SIG-M5 (cell line): ENCODE measurements around the gene B9D1.

Experiments used
- DNase-seq: peaks from one replicate; lab custom pipeline; 2025; lab: John Stamatoyannopoulos, UW

Gene B9D1

GRCh38 chr17:19376811-19377210 is 14.3 kb upstream of the B9D1 start:
- no peak for DNase-seq

DNA sequence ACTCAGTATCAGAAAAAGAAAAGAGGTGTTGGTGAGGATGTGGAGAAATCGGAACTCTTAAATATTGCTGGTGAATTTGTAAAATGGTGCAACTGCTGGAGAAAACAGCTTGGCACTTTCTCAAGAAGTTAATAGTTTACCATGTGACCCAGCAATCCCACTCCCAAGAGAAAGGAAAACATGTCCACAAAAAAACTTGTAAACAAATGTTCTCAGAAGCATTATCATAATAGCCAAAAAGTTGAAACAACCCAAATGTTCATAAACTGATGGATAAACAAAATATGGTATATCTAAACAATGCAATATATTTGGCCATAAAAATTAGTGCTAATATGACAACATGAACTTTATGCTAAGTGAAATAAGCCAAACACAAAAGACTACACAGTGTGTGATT is 13.2 kb upstream of the B9D1 start:
- DNase-seq, result no peak

DNA sequence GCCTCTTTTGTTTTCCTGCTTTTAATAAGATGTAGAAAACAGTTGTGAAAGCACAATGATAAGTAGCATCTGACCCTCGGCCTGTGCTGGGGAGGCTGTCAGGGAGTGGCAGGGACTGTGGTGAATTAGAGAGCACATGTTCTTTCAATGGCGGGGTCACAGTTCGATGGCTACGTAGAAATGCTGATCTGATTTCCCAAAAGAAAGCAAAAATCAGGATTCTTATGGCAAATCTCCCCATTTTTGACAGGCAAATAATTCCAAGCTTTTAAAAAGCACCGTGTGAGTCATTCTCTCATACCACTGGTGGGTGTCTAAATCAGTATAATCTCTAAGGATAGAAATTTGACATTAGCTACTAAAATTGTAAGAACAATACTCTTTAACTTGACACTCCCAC is 11.6 kb upstream of the B9D1 start:
- DNase-seq, result no peak

DNA sequence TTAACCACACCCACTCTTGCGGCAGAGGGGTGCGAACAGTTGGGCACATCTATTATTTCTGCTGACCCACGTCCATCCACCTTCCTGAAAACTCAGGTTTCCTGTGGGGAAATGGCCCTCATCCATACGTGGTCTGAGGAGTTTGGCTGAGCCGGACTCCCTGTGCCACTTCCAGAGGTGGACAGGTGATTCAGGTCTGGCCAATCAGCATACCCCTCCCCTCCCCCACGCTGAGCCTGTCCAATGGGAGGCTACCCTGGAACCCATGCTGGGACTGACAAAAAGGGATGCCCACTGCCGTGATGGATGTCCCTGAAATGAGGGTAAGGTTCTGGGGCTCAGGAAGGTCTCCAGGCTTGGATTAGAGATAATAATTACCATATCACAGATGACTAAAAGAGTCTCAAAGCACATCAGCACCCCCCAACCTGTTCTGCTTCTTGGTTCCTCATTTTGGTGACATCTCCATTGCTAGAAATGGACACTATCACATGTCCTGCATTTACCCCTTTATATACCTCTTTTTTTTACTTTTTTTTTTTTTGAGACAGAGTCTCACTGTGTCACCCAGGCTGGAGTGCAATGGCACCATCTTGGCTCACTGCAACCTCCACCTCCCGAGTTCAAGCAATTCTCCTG is 10.5 kb upstream of the B9D1 start:
- DNase-seq, result no peak

GRCh38 chr17:19372439-19372838 is 9.9 kb upstream of the B9D1 start:
- no peak for DNase-seq

DNA sequence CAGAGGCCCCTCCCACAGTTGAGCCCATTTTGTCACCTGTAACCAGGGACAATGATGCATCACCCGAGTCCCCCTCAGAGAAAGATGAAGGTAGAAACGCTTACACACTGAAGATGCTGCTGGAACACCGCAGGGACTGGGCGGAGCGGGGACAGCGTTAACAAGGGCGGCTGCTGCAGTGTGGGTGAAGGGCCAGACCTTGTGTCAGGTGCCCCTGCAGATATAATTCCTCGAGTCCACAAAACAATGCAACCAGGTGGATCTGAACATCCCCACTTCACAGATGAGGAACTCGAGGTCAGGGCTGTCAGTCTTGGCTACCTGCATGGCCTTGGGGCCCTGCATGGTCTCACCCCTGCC is 9.5 kb upstream of the B9D1 start:
- no peak for DNase-seq

- no peak for DNase-seq
Measured at GRCh38 chr17:19371259-19372010, 8.9 kb upstream of the B9D1 start.

DNA sequence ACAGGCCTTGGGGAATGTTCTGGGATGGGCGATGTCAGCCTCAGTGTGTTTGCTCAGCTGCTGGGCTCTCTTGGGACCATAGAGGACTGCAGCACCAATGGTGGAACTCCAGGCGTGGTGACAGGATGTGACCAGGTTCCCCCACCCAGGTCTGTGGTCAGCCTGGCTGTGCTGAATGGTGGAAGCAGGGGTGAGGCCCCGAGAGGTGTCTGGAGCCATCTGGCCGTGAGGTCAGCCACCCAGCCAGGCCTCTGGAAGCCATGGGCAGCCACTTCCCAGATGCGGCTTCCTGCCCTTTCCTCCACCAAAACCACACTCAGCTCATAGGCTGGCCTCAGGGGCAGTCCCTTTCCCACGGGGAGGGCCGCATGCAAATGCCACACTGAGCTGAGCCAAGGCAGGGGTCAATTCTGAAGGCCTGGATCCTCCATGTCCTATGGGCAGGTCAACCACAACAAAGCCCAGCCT is 8.0 kb upstream of the B9D1 start:
- no peak for DNase-seq

- no peak for DNase-seq
Measured at GRCh38 chr17:19369846-19370492, 7.4 kb upstream of the B9D1 start.

- DNase-seq, result no peak
Measured at GRCh38 chr17:19369107-19369778, 6.7 kb upstream of the B9D1 start.

DNA sequence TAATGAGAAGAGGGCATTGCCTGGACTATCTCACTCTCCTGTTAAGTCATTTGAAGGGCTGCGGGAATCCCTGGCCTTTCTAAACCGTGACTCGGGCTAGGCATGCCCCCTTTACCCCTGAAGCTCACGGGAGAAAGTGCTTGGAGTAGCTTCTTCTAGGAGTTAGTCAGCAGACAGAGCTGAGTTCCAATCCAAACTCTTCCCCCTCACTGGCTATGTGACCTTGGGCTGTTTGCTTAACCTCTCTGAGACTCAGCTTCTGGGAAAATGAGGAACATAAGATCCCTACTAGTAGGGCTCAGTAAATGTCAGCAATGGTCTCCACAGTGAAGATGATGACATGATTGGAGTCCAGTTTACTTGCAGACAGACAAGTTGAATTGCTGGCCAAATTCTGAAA is 5.7 kb upstream of the B9D1 start:
- DNase-seq, result no peak

- DNase-seq, result no peak
Measured at GRCh38 chr17:19366637-19366972, 4.1 kb upstream of the B9D1 start.

- no peak for DNase-seq
Measured at GRCh38 chr17:19365833-19366636, 3.5 kb upstream of the B9D1 start.

- DNase-seq, result no peak
Measured at GRCh38 chr17:19365499-19365817, 2.9 kb upstream of the B9D1 start.

- DNase-seq, result no peak
Measured at GRCh38 chr17:19364699-19365498, 2.4 kb upstream of the B9D1 start.

GRCh38 chr17:19363460-19364035 is 1.0 kb upstream of the B9D1 start:
- DNase-seq, result no peak

DNA sequence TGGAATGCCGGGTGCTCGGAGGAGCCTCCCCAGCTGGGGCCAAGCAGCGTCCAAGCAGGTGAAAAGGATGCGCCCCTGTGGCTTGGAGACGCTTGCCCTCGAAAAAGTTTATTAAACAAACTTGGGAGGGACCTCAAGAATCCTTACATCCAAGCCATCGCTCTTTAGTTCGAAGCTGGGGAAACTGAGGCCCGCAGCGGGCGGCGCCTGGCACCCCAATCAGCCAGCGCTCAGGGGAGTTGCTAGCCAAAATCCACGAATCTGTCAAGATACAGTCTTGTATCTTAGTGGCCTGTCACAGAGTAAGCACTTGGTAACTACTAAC is 553 bp upstream of the B9D1 start:
- DNase-seq, result no peak

GRCh38 chr17:19361944-19362276 is 613 bp downstream of the B9D1 start:
- no peak for DNase-seq

GRCh38 chr17:19361326-19361725 is 1.2 kb downstream of the B9D1 start:
- DNase-seq, result no peak

DNA sequence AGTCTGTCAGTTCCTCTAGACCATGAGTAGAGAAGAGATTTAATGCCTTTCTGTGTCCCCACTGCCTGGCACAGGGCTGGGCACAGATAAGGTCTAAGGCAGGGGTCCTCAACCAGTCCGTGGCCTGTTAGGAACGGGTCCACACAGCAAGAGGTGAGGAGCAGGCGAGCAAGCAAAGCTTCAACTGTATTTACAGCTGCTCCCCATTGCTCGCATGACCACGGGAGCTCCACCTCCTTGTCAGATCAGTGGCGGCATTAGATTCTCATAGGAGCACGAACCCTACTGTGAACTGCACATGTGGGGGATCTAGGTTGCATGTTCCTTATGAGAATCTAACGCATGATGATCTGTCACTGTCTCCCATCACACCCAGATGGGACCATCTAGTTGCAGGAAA is 1.8 kb downstream of the B9D1 start:
- DNase-seq, result no peak

DNA sequence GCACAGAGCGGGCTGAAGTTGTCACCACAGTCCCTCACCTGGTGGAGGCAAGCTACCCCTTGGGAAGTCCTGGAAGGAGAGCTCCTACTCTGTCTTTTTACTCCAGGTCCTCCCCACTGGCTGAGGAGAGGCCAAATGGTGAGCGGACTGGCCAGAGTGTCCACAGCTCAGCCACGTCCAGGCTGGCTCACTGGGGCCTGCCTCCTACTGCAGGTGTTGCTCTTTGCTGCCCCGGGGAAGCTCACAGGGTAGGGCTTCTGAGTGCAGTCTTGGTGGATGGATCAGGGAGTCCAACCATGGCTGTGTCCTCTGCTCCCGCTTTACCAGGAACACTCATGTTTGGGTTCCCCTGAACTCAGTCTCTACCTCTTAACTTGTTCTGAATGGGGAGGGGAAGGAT is 2.7 kb downstream of the B9D1 start:
- no peak for DNase-seq
